HG03457 (cell line): ENCODE data around the gene DIPK1B.
"Not testable (repeated sequence)": the region's sequence is repeated elsewhere in the genome, so short reads cannot be mapped to it uniquely, and the experiment has no call there.

Source experiments
- ATAC-seq: cut with Tn5 transposase; IDR thresholded peaks from one replicate; pipeline ENCODE4 v1.9.1; 2021; ENCODE audit warnings: moderate number of reproducible peaks; ENCODE audit not compliant: unreplicated experiment

Gene DIPK1B

DNA sequence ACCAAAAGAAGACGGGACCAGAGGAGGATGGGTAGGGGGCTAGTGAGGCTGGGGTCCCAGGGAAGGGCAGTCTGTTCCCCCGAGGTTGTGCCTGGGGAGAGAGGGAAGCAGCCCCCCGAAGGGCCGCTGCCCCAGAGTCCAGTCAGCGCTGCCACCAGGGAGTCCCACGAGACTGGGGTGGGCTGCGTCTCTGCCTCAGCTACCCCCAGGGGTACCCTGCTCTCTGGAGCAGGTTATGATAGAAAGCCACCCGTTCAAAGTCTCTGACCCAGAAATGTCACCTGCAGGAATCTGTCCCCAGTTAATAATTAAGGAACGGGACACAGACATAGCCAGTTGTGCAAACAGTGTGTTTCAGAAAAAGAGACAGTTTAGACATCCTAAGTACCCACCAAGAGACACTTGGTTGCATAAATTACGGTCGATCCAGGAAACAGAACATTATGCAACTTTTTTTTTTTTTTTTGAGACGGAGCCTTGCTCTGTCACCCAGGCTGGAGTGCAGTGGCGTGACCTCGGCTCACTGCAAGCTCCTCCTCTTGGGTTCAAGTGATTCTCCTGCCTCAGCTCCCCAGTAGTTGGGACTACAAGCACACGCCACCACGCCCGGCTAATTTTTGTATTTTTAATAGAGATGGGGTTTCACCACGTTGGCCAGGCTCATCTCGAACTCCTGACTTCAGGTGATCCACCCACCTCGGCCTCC, 14.4 kb upstream of the DIPK1B start:
- ATAC-seq = no peak

GRCh38 chr9:136698635-136699246, 13.6 kb upstream of the DIPK1B start:
- no peak for ATAC-seq

GRCh38 chr9:136700304-136700703, 12.1 kb upstream of the DIPK1B start:
- no peak for ATAC-seq

DNA sequence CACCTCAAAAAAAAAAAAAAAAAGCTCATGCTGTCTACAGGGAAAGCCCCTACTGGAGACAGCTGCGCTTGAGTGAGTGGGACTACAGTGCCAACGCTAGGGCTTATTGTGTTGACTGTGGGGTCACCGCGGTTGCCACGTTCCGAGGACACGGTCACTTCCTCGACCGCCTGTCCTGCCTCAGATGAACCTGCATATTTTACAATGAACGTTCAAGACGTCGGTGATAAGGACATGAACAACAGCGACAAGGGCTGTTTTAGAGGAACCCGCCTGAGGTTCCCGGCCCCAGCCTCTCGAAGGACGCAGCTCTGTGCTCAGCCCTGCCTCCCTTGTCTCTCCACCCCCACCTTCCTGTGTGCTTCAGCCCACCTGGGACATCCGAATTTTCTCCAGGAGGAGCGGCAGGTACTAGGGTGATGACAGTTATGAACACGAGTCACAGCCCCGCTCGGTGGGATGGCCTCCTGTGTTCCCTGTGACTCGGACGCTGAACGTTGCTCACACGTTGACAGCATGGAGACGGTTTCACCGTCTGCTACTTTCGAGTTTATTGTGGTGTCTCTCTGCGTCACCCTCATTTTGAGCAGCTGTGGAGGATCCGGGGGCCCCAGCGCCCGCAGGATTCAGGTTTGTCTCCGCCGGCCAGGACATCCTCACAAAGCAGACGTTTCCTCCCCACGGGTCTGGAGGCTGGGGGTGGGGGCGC, 11.3 kb upstream of the DIPK1B start:
- ATAC-seq = no peak

DNA sequence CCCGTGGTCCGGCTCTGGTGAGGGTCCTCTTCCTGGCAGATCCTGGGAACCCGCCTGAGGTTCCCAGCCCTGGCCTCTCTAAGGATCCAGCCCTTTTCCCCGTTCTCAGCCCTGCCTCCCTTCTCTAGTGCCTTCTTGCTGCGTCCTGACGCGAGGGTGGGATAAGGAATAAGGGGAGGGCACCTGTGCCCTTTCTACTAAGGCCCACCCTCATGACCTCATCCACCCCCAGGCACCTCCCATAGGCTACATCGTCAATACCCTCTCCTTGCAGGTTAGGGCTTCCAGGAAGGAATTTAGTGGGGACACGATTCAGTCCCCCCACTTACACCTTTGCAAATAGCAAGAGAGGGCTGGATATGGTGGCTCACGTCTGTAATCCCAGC, 10.7 kb upstream of the DIPK1B start:
- no peak for ATAC-seq

- ATAC-seq = no peak
Observed at GRCh38 chr9:136703276-136703860, 9.0 kb upstream of the DIPK1B start.

GRCh38 chr9:136704741-136705140, 7.6 kb upstream of the DIPK1B start:
- not testable (repeated sequence) for ATAC-seq

DNA sequence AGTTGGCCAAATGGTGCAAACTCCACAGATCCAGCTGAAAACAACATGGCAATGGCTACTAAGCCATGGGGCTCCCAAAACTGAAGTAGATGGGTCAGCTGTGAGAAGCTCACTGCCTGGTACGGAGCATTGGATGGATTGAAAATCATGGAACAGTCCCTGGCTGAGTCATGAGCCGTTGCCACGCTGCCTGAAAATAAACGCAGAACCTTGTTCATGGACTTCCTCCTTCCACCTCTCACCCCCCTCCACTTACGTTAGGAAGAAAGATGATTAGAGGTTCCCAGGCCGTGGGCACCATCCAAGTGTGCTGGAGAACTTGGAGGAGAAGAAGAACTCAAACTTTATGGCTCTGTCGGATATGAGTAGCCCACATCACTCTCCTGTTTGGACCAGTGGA, 6.8 kb upstream of the DIPK1B start:
- no peak for ATAC-seq

DNA sequence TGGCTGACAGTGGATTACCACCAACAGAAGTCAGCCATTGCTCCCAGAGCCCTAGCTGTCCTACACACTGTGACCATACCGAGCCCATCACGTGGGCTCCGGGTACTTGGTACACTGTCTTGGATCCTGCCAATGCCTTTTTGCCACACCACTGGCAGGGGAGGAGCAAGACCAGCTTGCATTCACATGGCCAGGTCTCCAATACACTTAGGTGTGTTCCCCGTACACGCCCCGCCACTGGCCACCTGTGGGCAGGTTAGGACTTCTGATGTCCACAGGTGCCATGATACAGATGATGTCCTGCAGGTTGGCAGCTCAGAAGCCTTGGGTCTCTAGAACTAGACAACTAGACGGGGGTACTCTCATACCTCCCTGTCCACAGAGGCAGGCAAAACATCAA, 5.4 kb upstream of the DIPK1B start:
- ATAC-seq = no peak

- ATAC-seq = no peak
Observed at GRCh38 chr9:136707849-136708517, 4.4 kb upstream of the DIPK1B start.

GRCh38 chr9:136709454-136710109, 2.8 kb upstream of the DIPK1B start:
- no peak for ATAC-seq

DNA sequence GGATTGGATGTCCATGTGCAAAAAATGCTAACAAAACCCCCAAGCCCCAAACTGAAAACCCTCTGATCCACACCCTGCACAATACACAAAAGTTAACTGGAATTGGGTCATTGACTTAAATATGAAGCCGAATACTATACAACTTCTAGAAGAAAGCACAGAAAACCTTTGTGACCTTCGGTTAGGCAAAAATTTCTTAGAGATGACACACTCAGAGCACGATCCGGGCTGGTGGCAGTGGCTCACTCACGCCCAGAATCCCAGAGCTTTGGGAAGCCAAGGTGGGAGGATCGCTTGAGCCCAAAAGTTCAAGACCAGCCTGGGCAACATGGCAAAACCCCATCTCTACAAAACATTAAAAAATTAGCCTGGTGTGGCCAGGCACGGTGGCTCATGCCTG, 1.8 kb upstream of the DIPK1B start:
- ATAC-seq = no peak

- ATAC-seq = not testable (repeated sequence)
Observed at GRCh38 chr9:136711219-136711648, 1.1 kb upstream of the DIPK1B start.

DNA sequence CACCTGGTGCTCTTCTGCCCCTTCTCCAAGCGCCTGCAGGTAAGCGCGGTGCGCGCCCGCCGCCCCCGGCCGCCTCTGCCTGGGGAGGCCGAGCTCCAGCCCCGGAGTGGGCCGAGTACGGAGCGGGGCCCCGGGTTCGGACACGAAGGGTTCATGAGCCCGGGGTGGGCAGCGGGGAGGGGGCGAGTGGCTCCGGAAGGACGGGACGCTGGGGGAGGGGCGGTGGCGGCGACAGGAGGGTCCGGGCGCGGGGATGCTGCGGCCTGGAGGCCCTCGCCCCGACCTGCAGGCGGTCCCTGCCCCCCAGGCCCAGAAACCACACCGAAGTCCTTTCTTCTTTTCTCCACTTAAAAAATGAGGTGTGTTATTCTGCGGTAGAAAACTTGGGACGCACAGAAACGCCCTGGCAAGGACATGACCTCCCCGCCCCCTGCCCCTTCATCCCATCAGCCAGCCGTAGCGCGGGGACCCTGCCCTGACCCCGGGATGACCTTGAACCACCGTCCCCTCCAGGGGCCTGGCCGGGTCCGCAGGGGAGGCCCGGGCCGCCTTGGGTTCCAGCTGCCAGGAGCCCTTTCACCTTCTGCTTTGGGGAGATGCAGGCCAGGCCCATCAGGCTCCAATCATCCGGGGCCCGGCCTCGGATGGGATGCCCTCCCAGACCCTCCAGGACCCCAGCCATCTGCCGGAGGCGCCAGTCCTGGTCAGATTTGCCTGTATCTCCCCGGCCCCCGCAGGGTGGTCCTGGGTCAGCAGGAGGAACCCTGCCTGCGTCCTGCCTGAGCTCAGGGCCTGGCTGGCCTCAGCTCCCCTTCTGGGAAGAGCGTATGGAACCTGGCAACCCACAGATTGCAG, 545 bp downstream of the DIPK1B start:
- no peak for ATAC-seq

- ATAC-seq = no peak
Observed at GRCh38 chr9:136713550-136713949, 1.2 kb downstream of the DIPK1B start.

GRCh38 chr9:136714096-136714892, 1.9 kb downstream of the DIPK1B start:
- ATAC-seq = no peak

DNA sequence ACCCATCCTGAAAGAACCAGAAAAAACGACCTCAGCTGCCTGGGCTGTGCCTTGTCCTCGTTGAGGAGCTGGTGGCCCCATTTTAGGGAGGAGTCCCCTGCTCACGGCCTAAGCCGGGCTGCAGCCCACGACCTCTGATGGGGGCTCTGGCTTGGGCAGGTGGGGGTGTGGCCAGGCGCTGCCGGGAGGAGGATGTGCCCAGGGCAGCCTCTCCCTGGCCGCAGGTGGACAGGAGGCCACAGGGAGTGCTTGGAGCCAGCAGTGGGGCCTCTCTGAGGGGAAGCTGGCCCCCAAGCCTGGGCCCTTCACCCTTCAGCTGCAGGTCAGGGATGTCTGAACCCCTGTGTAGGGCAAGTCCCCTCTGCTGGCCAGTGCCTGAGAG, 2.5 kb downstream of the DIPK1B start:
- no peak for ATAC-seq

DNA sequence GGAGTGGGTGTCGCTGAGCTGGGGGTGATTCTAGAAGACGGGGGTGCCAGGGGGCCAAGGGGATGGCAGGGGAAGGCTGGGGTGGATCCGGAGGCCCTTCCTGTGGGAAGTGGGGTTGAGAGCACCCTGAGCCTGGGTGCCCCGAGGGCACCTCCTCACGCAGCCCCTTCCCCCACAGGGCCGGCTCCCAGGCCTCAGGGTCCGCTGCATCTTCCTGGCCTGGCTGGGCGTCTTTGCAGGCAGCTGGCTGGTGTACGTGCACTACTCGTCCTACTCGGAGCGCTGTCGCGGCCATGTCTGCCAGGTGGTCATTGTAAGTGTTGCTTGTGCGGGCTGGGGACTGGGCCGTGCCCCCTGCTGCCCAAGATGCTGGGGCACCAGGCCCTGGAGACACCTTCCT, 5.0 kb downstream of the DIPK1B start:
- ATAC-seq = no peak
